ENCODE measurements around the gene ZNF618.
"Not testable (repeated sequence)": the region's sequence is repeated elsewhere in the genome, so short reads cannot be mapped to it uniquely, and the experiment has no call there.

The ZNF618 gene

GRCh38 chr9:113989017-113989713, 113.1 kb downstream of the ZNF618 start:
- no peak for DNase-seq (ENCODE audit: low read depth in 2 of 2)

- DNase-seq (ENCODE audit: low read depth in 2 of 2) = no peak
Measured at GRCh38 chr9:113989714-113990569, 113.8 kb downstream of the ZNF618 start.

GRCh38 chr9:113990570-113990907, 114.4 kb downstream of the ZNF618 start:
- no peak for DNase-seq (ENCODE audit: low read depth in 2 of 2)

GRCh38 chr9:113990975-113991471, 114.9 kb downstream of the ZNF618 start:
- no peak for DNase-seq (ENCODE audit: low read depth in 2 of 2)

GRCh38 chr9:113991714-113992113, 115.6 kb downstream of the ZNF618 start:
- no peak for DNase-seq (ENCODE audit: low read depth in 2 of 2)

- DNase-seq (ENCODE audit: low read depth in 2 of 2) = no peak
Measured at GRCh38 chr9:113992276-113992951, 116.3 kb downstream of the ZNF618 start.

- no peak for DNase-seq (ENCODE audit: low read depth in 2 of 2)
Measured at GRCh38 chr9:113992994-113993393, 116.9 kb downstream of the ZNF618 start.

GRCh38 chr9:113993838-113994540, 117.9 kb downstream of the ZNF618 start:
- no peak for DNase-seq (ENCODE audit: low read depth in 2 of 2)

GRCh38 chr9:113995401-113995800, 119.3 kb downstream of the ZNF618 start:
- no peak for DNase-seq (ENCODE audit: low read depth in 2 of 2)

- no peak for DNase-seq (ENCODE audit: low read depth in 2 of 2)
Measured at GRCh38 chr9:113995963-113996362, 119.9 kb downstream of the ZNF618 start.

GRCh38 chr9:113996531-113997001, 120.5 kb downstream of the ZNF618 start:
- no peak for DNase-seq (ENCODE audit: low read depth in 2 of 2)

- DNase-seq (ENCODE audit: low read depth in 2 of 2) = not testable (repeated sequence)
Measured at GRCh38 chr9:113997064-113997463, 121.0 kb downstream of the ZNF618 start.

GRCh38 chr9:113997610-113998009, 121.5 kb downstream of the ZNF618 start:
- no peak for DNase-seq (ENCODE audit: low read depth in 2 of 2)

- DNase-seq (ENCODE audit: low read depth in 2 of 2) = no peak
Measured at GRCh38 chr9:113998114-113998513, 122.0 kb downstream of the ZNF618 start.

GRCh38 chr9:113998525-113999255, 122.6 kb downstream of the ZNF618 start:
- no peak for DNase-seq (ENCODE audit: low read depth in 2 of 2)

- no peak for DNase-seq (ENCODE audit: low read depth in 2 of 2)
Measured at GRCh38 chr9:113999256-114000062, 123.3 kb downstream of the ZNF618 start.

- DNase-seq (ENCODE audit: low read depth in 2 of 2) = no peak
Measured at GRCh38 chr9:114000063-114000454, 124.0 kb downstream of the ZNF618 start.

GRCh38 chr9:114000671-114001409, 124.7 kb downstream of the ZNF618 start:
- no peak for DNase-seq (ENCODE audit: low read depth in 2 of 2)

- no peak for DNase-seq (ENCODE audit: low read depth in 2 of 2)
Measured at GRCh38 chr9:114001410-114001685, 125.2 kb downstream of the ZNF618 start.

GRCh38 chr9:114001794-114002261, 125.7 kb downstream of the ZNF618 start:
- no peak for DNase-seq (ENCODE audit: low read depth in 2 of 2)
